ENCODE data around the gene MLN.
A peak's percentile ranks its signal among the peaks of the same experiment; 100 is the strongest.

The MLN gene

DNA sequence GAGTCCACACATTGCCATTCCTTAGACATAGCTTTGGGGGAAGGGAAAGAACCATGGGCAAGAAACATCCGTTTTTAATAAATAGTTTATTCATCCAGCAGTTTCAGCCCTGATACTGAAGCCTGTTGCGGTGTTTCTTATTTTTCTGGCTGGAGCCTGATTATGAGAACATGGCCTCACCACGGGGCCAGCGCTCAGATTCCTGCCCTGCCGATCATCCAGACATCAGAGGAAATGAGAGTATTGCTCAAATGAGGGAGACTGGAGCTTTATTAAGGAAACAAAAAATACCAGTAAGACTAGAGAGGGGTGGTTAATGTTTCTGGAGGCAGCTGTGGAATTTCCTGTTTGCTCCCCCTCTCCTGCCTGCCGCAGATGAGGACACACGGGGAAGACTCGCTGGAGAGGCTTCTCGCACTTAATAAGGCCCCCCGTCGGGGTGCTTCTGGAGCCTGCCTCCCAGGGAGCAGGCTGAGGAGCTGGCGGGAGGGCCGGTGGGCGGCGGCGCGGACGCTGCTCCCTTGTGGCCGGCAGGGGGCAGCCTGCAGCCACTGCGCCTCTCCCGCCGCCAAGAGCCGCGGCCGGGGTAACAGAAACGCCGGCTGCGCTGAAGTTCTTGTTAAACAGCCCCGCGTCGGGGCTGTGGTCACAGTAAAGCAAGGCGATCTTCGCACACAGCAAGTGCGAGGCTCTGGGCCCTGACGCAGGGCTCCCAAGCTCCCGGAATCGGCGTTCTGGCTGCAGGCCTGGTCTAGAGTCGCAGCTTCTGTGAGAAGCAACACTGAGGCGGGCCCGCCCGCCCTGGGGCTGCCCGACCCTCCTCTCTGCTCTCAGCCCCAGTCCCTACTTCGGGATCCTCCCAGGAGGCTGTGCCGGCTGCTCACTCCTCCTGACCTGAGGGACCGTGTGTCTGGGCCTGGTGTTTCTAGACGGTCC lies 32.4 kb downstream of the MLN start:
- DNase-seq (ENCODE audit: low spot score), result peak; percentile 51

DNA sequence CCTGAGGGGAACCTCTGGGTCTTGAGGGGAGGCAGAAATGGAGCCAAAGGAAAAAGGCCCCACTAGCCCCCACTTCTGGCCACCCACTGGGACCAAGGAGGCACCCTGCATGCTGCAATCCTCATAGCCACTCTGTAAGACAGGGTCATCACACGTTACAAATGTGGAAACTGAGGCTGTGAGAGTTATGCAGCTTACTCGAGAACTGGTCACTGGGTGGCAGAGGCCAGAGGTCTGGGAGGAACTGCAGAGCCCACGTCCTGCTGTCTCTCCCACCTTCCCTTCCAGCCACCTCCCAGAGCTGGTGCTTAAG lies 33.0 kb downstream of the MLN start:
- no peak for DNase-seq (ENCODE audit: low spot score)

DNA sequence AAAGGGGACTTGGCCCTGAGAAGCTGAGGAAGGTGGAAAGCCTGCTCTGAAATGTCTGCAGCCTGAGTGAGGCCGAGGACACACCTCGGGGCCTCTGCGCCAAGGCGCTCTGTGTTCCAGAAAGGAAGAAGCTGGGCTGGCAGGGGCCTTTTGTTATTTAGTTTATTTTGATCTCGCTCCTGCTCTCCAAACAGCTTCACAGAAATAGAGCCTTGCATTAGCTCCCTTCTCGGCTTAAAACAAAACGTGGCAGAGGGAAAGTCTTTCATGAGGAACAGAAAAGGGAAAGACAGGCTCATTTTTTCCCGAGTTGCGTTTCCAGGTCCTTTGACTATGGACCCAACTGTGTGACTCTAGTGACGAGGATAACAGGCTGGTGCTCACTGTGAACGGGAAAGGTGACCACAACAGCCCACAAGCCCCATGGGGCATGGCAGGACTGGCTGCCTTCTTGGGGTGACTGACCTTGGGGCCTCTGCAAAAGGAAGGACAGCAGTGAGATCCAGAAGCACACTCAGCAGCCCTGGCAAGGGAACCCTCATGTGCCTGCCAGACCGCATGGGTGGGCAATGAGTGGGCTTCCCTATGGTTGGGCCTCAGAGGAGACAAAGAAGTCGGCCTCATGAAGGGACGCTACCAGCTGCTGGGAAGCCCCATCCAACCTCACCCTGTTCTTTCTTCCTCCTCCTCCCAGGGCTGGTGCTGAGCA lies 33.5 kb downstream of the MLN start:
- DNase-seq (ENCODE audit: low spot score), result no peak

DNA sequence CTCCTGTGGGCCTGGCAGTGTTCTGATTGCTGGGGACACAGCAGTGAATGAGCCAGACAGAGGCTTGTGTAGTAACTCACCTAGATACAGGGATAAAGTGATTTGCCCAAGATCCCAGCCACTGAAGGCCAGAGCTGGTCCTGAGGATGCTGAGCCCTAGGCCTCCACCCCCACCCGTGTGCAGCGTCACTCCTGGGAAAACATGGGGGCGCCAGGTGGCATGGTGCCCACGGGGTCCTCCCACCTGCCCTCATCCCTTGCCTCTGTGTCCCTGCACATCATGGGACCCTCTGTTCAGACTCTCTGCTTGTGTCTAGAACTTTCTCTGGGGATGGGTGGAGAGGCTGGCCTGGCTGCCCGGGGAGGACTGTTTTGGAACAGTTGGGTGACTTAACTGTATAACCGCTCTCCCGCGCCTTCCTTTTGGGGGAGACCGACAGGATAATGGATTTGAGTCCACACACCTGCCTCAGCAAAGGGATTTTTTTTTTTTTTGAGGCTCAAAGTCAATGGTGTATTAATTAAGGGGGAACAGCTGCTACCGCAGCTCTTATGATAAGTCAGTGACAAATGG lies 34.5 kb downstream of the MLN start:
- DNase-seq (ENCODE audit: low spot score), result no peak

DNA sequence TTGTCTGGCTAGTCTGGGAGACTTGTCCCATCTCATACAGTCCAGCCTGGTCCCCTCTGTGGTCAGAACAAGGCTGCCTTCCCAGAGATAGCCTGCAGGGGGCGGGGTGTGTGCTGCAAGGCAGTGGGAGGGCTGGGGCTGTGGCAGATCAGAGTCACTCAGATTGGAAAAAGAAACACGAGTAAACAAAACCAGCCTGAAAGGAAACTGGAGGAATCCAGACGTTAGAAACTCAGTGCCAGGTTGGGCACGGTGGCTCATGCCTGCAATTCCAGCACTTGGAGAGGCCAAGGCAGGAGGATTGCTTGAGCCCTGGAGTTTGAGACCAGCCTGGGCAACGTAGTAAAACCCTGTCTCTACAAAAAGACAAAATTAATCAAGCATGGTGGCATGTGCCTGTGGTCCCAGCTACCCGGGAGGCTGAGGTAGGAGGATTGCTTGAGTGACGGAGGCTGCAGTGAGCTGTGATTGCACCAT lies 35.1 kb downstream of the MLN start:
- peak; percentile 52 for DNase-seq (ENCODE audit: low spot score)

DNA sequence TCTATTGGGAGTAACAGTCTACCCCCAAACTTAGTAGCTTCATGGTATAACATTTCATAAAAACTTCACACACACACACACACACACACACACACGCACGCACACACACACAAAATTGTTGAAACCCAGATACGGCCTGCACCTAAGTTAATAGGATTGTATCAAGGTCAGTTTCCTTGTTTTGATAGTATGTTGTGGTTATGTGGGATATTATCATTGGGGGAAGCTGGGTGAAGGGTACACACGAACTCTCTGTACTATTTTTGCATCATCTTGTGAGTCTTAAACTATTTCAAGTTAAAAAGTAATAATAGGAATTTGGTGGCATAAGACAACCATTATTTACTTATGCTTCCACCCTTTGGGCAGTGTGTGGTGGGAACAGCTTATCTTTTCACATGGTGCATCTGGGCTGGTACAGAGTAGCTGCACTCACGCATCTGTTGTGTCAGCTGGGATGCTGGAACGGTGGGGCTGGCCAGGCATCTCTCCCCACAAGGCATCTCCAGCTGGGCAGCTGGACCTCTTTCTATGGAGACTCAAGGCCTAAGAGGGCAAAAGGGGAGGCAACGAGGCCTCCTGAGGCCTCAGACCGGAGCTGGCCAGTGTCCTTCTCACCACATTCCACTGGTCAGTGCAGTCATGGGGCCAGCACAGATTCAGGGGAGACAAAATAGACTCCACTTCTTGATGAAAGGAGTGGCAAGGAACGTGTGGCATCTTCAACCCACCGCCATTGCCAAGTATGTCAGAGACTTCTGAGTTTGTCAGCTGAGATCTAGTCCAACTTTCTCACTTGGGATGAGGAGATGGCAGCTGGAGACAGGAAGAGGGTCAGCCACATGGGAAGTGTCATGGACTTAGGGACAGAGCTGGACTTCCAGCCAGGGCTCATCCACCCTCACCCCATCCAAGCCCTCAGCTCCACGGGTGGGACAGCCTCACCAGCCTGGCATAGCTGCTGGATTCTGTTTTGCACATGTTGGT lies 36.6 kb downstream of the MLN start:
- no peak for DNase-seq (ENCODE audit: low spot score)

DNA sequence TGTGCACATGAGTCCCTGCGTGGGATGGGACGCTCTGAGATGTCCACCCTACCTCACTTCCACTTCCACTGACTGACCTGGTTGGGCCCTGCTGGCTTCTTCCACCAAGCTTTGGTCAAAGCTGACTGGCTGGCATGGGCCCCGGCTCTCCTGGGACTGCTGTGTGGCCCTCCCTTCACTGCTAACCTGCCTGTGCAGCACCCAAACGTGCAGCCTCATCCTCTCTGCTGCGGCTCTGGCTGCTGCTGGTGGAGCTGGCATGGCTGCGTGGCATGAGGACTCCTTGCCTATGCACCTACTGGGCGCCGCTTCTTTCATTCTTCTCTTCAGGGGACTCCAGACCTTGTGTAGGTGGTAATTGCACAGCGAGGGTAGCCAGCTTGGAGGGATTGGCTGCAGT lies 38.4 kb downstream of the MLN start:
- DNase-seq (ENCODE audit: low spot score), result no peak

DNA sequence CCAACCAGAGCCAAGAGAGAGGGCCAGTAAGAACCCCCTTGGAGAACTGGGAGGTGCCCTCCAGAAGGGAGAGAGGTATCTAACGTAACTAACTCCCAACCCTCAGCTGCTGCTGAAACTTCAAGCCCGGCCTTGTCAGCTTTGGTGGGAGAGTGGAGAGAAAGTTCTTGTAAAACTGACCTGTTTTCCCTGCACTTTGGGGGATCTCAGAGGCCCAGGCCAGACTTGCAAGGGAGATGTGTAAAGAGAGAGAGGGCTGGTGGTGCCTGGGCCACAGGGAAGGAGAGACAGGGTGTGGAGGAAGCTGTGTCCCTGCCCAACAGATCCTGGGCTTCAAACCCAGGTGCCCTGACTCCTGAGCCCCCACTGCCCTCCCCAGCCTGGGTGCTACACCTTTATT lies 39.8 kb downstream of the MLN start:
- no peak for DNase-seq (ENCODE audit: low spot score)

DNA sequence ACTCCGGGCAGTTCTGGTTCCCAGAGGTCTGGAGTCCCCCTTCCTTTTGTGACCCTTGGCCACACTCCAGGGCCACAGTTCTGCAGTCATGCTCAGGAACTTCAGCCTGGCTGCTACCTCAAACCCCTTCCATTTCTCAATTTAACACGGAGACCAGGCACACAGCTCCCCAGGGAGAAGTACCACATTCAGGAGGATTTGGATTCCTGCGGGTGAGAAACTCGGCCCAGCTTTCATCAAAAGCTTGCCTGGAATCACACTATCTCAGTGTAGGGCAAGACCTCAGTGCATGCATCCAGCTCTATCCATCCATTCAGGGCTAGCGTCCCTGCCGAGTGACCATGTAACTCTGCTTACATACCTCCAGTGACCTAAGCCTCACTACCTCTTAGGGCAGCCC lies 40.3 kb downstream of the MLN start:
- DNase-seq (ENCODE audit: low spot score), result no peak

DNA sequence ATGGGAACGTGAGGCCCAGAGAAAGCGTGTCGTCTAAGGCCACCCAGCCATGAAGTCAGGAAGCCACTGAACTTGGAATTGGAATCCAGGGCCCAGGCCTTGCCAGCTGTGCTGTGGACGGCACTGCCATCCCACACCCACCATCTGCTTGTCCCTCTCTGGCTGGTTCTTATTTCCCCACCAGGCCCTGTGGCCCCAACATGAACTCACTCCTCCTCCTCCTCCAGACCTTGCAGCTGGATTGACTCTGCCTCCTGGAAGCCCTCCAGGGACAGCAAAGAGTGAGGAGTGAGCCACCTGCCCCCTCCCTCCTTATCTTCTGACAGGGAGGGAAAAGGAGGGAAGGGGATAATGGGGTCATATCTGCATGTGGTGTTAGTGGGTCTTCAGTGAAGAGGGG lies 41.1 kb downstream of the MLN start:
- no peak for DNase-seq (ENCODE audit: low spot score)

DNA sequence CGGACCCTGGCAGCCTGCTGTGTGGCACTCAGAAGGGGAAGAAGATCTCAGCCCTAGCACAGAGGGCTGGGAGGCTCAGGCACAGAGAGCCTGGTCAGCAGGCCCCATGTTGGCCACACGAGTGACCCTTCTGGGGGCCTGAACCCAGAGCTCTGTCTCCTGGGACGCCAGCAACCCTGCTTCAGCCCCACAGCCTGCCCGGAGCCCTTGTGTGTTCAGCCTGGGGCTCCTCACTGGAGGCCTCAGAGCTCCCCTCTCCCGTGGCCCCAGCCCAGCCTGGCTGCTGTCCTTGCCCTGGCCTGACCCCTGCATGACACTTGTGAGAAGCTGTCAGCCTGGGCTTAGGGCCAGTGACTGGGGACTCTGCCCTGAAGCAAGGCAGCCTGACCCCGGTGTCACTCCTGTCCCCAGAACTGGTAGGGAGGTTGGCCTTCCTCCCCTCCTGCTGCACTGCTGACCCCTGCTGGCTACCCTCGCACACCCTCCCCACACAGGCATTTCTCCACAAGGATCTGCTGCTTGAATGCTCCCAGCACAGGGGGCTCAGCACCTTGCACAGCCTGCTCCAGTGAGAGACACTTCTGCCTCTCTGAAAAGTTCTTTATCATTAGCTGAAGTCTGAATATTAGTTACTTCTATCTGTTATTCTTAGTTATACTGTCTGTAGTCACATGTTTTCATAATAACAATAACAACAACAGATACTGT lies 41.7 kb downstream of the MLN start:
- peak; percentile 62 for DNase-seq (ENCODE audit: low spot score)

DNA sequence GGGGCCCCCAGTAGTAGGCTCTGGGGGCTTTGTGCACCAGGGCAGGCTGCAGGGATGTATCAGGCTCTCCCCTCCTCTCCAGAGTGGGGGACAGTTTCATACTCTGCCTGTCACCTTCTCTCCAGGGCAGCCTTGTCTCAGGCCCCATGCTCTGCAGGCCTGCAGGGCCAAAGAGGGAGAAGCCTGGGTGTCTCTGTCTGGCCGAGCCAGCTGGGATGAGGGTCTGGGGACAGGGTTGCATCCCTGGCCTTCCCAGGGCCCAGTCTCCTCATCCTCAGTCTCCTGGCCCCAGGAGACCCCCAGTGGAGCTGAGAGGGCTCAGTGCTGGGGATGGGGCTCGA lies 42.3 kb downstream of the MLN start:
- no peak for DNase-seq (ENCODE audit: low spot score)

DNA sequence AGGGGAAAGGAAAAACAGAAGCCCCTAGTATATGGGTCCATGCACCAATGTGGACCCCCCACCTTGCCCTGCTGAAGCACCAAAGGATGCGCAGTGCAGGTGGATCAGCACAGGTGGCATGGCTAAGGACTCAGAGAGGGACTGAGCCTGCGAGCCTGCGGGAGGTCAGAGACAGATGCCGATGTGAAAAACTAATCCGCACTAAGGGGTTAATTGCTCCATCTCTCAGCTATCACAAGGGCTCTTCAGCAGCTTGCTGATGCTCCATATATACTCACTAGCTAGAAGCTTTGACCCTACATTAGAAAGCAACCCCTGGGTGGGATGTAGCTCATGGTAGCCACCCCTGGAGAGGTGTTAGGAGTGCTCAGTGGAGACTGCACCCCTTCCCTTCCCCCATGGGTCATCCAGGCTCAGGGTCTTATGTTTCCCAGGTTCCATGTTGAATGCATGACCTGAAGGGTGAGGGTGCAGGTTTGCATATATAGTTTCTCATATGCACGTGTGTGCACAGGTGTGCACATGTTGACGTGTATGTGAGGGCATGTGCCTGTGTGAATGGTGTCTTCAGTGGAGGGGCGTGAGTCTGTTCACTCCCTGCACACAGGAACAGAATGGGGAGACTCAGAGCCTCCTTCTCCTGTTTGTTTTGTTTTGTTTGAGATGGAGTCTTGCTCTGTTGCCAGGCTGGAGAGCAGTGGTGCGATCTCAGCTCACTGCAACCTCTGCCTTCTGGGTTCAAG lies 43.7 kb downstream of the MLN start:
- DNase-seq (ENCODE audit: low spot score), result no peak

DNA sequence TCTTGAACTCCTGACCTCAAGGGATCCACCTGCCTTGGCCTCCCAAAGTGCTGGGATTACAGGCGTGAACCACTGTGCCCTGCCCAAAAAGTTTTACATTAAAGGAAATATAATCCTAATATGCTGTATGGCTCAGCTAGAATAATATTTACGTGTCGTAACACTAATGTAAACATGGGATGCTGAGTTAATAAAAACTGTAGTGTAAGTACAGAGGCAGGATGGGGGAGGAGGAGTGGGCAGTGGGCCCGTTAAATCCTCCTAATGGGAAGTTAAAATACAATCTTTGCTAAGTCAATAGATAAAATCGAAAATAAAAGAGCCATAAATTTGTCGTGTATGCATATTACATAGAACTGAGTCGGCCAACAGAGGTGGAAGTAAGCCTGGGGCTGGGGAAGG lies 45.0 kb downstream of the MLN start:
- DNase-seq (ENCODE audit: low spot score), result no peak

DNA sequence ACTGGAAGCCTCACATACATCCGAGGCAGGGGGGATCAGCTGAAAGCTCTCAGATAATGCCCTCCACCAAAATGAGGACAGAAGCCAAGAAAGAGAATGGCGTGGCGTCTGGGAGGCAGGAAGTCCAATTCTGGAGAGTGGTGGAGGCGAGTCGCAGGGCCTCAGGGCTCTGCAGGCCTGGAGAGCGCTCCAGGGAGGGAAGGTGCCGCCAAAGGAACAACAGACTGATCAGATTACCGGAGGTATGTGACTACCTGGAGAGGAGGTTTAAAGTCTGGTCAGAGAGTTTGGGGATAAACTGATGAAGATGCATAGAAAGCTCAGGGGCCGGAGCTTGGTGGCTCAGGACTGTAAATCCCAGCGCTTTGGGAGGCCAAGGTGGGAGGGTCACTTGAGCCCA lies 45.9 kb downstream of the MLN start:
- DNase-seq (ENCODE audit: low spot score), result no peak

DNA sequence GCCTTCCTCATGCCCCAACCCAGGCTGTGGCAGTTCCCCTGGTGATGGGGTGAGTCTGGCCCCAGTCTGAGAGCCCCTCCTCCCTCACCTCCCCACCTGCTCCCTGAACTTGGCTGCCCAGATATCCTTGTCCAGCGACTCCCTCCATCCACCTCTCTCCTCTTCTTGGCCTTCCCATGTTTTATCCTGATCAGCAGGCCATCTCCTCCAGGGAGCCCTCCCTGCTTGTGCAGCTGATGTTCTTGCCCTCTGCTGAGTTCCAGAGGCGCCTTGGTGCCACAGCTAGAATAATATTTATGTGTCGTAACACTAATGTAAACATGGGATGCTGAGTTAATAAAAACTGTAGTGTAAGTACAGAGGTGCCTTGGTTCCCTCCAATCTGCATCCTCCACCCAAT lies 46.7 kb downstream of the MLN start:
- no peak for DNase-seq (ENCODE audit: low spot score)

DNA sequence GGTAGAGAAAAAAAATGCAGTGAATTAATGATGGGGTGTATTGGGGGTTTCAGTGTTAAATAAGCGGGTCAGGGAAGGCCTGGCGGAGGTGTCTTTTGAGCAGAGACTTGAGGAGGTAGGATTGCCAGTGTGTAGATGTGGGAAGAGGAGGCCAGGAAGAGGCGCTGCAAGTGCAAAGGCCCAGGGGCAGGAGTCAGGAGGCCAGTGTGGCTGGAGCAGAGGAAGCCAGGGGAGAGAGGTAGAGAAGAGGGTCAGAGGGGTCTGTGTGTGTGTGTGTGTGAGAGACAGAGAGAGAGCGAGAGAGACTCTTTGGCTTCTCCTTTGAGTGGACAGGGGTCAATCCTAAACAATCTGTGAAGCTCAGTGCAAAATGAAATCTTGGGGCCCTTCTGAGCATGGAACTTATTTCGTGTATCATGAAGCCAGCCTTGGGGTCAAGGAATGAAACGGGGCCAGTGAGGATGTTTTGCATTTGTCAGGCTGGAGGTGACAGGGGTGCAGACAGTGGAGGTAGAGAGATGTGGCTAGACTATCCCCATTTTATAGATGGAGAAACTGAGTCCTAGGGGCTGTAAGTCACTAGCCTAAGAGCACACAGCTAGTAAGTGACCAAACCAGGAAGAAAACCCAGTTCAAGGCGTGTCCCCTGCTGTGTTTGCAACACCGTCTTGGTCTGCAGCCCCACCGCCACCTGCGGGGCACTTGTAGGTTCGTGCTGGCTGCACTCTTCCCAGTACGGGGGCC lies 47.4 kb downstream of the MLN start:
- no peak for DNase-seq (ENCODE audit: low spot score)

DNA sequence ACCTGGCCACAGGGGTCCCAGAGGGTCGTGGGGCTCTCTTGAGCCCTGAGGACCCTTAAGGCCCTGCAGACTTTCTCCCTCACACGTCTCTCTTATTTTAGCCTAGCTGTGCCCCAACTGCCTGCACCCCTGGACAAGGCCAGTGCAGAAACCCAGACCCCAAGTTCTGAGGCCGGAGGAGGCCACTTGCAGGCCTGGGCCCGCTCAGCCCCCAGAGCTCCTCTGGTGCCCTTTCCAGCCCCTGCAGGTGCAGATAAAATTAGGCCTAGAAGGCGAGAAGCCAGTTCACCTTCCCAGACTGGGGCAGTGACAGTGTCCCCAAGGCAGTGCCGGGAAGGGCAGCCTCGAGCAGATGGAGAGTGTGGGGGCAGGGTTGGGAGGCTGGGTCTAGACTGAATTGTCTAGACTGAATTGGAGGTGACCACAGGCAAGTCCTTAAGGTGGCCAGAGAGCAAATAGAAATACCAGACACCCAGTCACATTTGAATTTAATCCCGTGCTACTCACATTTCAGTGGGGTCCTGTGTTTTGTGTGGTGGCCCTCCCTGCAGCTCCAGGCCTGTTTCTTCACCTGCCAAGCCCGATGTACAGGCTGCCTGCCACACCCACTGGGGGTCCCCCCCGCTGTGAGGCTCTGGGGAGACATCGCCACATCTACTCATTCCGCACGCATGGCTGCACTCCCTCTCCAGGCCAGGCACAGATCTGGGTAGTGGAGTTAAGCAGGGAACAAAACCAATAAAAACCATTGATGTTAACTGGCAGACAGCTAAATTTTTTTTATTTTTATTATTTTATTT lies 48.5 kb downstream of the MLN start:
- DNase-seq (ENCODE audit: low spot score), result no peak

DNA sequence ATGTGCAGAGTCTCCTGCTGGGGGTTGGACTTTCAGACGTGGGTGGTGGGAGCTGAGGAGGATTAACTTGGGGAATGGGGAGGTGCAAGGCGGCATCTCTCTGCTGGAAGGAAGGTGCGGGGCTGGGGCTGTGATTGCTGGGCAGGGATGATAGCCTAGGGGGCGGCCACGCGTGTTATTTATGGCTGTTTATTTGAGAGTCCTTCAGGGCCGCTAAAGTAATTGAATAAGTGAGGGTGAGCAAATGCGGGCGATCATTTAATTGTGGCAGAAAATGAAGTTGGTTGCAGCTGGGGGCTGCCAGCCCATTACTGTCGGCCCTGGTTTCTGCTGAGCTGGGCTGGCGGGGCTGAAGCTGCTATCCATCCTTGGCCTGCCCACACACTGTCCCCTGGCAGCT lies 49.6 kb downstream of the MLN start:
- no peak for DNase-seq (ENCODE audit: low spot score)
